HUES64 (cell line): ENCODE results near the gene CNDP1.

ENCODE experiments used
- H3K27ac ChIP-seq: 2 replicates; pipeline ENCODE4 v1.7.0; 2013; ENCODE audit warnings: low read depth, low read length, inconsistent platforms
- H3K27me3 ChIP-seq: 2 replicates; pipeline ENCODE4 v1.6.1; 2013; ENCODE audit warnings: mild to moderate bottlenecking, low read length; ENCODE audit not compliant: insufficient read depth
- H3K36me3 ChIP-seq: 2 replicates; pipeline ENCODE4 v1.6.1; 2013; ENCODE audit warnings: mild to moderate bottlenecking, low read length; ENCODE audit not compliant: insufficient read depth
- H3K4me1 ChIP-seq: 2 replicates; pipeline ENCODE4 v1.6.1; 2013; ENCODE audit warnings: mild to moderate bottlenecking, low read length, moderate library complexity; ENCODE audit not compliant: insufficient read depth
- H3K4me3 ChIP-seq: 2 replicates; pipeline ENCODE4 v1.5.1; 2013; ENCODE audit warnings: mild to moderate bottlenecking, low read length, moderate library complexity
- H3K9ac ChIP-seq: 2 replicates; pipeline ENCODE4 v1.6.1; 2013; ENCODE audit warnings: mild to moderate bottlenecking, low read depth, low read length
- H3K9me3 ChIP-seq: 2 replicates; pipeline ENCODE4 v1.6.1; 2013; ENCODE audit warnings: low read depth, low read length; ENCODE audit not compliant: insufficient read depth
- WGBS: fragments of 150-250, 120-280 bp; methylation state at CpG from one replicate; pipeline ENCODE4 v1.1.7; 2013; ENCODE audit warnings: missing lambda C conversion rate; 5-methylcytosine and 5-hydroxymethylcytosine counted together

CNDP1 gene

GRCh38 chr18:74613381-74613780, 79.1 kb downstream of the CNDP1 start:
- Histone ChIP-seq H3K4me3 (no peak overlapping the region), H3K36me3 (no peaks in the 10 kb centered on the region), H3K4me1 (no peaks in the 10 kb centered on the region), H3K9me3 (no peaks in the 10 kb centered on the region), H3K27me3 (no peaks in the 10 kb centered on the region), H3K9ac (no peak overlapping the region), H3K27ac (no peak overlapping the region)
- 96% methylated on average over 1 of the region's 1 CpG for WGBS

- no peak overlapping the region for H3K9ac ChIP-seq
- H3K4me1 ChIP-seq, result no peaks in the 10 kb centered on the region
- H3K36me3 ChIP-seq, result no peaks in the 10 kb centered on the region
- H3K9me3 ChIP-seq, result no peaks in the 10 kb centered on the region
- WGBS, result 56% methylated on average over 6 of the region's 7 CpGs
- H3K27ac ChIP-seq, result no peak overlapping the region
- no peaks in the 10 kb centered on the region for H3K27me3 ChIP-seq
- no peak overlapping the region for H3K4me3 ChIP-seq
Measured at GRCh38 chr18:74616494-74616893, 82.2 kb downstream of the CNDP1 start.

DNA sequence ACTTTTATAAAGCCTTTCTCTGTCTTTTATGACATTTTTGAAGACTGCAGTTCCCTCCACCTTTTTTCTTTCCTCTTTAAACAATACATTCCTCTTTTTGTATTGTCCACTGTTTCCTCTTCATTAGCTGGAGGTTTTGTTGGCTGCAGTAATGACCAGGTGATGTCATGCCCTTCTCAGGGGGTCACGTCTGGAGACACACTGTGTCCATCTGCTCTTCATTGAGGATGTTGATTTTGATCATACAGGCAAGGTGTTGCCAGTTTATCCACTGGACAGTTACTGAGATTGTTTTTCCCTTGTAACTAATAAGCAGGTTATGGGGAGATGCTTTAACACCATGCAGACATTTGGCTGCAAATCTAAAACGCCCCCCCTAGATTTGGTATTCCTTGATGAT, 83.2 kb downstream of the CNDP1 start:
- Histone ChIP-seq H3K27me3 (no peaks in the 10 kb centered on the region), H3K9me3 (no peaks in the 10 kb centered on the region), H3K4me3 (no peak overlapping the region), H3K9ac (no peak overlapping the region), H3K4me1 (no peaks in the 10 kb centered on the region), H3K27ac (no peak overlapping the region), H3K36me3 (no peaks in the 10 kb centered on the region)
- WGBS, result 81% methylated on average over 2 of the region's 2 CpGs

- Histone ChIP-seq H3K27ac (no peak overlapping the region), H3K4me3 (no peak overlapping the region), H3K9ac (no peak overlapping the region), H3K9me3 (no peaks in the 10 kb centered on the region), H3K36me3 (no peaks in the 10 kb centered on the region), H3K4me1 (peaks cover 16% of the 10 kb centered on the region), H3K27me3 (no peaks in the 10 kb centered on the region)
- WGBS, result 81% methylated on average over 9 of the region's 9 CpGs
Measured at GRCh38 chr18:74622072-74622471, 87.8 kb downstream of the CNDP1 start.

DNA sequence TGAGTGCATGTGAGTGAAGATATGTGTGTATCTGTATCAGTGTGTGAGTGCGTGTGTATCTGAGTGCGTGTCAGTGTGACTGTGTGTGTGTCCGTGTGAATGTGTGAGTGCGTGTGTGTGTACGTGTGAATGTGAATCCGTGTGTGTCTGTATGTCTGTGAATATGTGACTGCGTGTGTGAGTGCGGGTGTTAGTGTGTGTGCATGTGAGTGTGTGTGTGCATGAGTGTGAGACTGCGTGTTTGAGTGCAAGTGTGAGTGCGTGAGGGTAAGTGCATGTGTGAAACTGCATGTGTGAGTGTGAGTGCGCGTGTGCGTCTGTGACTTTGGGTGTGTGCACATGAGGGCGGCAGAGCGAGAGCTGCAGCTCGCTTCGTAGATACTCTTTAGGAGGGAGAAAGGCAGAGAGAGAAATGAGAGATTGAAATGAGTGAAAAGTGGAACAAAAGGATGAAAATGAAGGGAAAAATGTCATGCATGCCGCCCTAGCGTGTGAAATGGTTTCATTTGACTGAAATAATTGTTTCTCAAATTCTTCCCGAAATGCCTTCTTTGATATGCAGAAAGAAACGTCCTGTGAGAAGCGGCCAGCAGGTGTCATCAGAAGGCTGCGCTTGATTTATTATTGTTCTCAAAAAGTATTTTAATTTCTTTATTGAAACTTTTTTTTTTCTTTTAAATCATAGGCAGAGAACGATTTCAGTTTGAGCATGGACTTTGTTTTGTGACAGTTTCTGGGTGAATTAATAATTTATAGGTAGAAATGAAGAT, 88.9 kb downstream of the CNDP1 start:
- H3K4me3 ChIP-seq, result no peak overlapping the region
- no peaks in the 10 kb centered on the region for H3K36me3 ChIP-seq
- peaks cover 16% of the 10 kb centered on the region for H3K4me1 ChIP-seq
- H3K27ac ChIP-seq, result no peak overlapping the region
- no peaks in the 10 kb centered on the region for H3K9me3 ChIP-seq
- H3K27me3 ChIP-seq, result no peaks in the 10 kb centered on the region
- no peak overlapping the region for H3K9ac ChIP-seq
- WGBS, result 66% methylated on average over 22 of the region's 24 CpGs

DNA sequence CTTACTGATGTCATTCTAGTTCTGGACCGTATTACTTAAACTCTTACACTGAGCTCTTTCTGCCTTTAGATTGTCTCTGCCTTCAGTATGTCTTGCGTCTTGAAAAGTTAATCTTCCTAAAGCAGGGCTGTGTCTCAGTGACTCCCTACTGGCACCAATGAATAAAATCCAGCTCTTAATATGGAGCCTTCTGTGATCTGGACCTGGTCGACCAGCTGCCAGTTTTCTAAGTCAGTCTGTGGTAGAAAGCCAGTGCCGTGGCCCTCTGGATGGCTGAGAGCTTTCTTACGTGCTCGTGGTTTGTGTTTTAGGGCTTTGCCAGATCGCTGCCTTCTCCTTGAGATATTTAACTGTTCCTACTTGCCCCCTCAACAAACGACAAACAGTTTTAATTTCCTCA, 90.2 kb downstream of the CNDP1 start:
- no peak overlapping the region for H3K27ac ChIP-seq
- peaks cover 16% of the 10 kb centered on the region for H3K4me1 ChIP-seq
- no peaks in the 10 kb centered on the region for H3K27me3 ChIP-seq
- H3K9me3 ChIP-seq, result no peaks in the 10 kb centered on the region
- no peak overlapping the region for H3K9ac ChIP-seq
- no peaks in the 10 kb centered on the region for H3K36me3 ChIP-seq
- no peak overlapping the region for H3K4me3 ChIP-seq
- 93% methylated on average over 8 of the region's 8 CpGs for WGBS

DNA sequence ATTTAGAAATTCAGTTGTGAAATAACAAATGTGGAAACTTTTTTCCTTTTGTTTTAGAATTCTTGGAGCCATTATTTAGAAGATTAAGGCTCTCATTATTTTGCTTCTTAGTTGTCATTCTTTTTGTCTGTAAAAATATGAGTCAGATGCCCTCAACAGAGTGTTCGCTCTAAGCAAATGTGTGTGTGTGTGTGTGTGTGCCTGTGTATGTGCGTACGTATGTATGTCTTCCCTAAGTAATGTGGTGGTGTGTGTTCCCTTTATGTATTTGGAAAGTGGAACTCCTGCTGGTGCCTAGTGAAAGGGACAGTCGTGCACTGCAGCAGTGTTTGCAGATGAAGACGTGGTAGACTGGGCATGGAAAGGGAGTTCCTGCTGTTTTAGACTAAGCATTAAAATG, 90.9 kb downstream of the CNDP1 start:
- Histone ChIP-seq H3K4me1 (peaks cover 16% of the 10 kb centered on the region), H3K4me3 (no peak overlapping the region), H3K9me3 (no peaks in the 10 kb centered on the region), H3K36me3 (no peaks in the 10 kb centered on the region), H3K27me3 (no peaks in the 10 kb centered on the region), H3K9ac (no peak overlapping the region), H3K27ac (no peak overlapping the region)
- WGBS, result 92% methylated on average over 5 of the region's 5 CpGs

DNA sequence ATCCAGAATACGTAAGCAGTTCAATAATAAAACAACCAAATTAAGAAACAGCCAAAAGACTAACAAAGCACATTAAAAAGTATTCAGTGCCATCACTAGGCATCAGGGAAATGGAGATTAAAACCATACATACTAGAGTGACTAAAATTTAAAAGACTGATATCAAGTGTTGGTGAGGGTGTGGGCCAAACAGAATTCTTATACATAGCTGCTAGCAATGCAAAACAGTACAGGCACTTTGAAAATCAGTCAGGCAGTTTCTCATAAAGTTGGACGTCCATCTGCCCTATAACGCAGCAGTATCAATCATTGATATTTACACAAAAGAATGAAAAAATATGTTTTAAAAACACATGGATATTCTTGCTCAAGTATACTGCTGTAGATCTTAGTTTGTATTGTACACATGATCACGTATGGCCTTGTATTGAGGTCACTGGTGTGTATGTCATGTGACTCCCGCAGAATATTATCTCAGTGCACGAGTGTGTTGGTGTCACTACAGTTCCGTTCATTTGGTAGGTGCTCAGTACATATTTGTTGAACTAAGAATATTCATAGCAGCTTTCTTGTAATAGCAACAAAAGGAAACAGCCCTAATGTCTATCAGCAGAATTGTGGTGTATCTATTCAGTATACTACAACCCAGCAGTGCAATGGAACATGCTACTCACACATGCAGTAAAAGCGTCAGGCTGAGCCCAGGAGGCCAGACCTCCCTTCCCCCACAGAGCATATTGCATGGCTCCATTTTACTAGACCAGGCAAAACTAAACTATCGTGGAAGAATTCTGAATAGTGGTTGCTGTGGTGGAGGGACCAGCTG, 92.0 kb downstream of the CNDP1 start:
- Histone ChIP-seq H3K36me3 (no peaks in the 10 kb centered on the region), H3K4me3 (no peak overlapping the region), H3K27ac (no peak overlapping the region), H3K9me3 (no peaks in the 10 kb centered on the region), H3K9ac (no peak overlapping the region), H3K4me1 (peaks cover 16% of the 10 kb centered on the region), H3K27me3 (no peaks in the 10 kb centered on the region)
- WGBS, result 91% methylated on average over 8 of the region's 9 CpGs

- Histone ChIP-seq H3K27me3 (no peaks in the 10 kb centered on the region), H3K36me3 (peaks cover 14% of the 10 kb centered on the region; the same call in 1 of the 2 replicates), H3K4me3 (no peak overlapping the region), H3K4me1 (no peaks in the 10 kb centered on the region), H3K9me3 (no peaks in the 10 kb centered on the region), H3K27ac (no peak overlapping the region), H3K9ac (no peak overlapping the region)
- 98% methylated on average over 5 of the region's 6 CpGs for WGBS
Measured at GRCh38 chr18:74630804-74631203, 96.5 kb downstream of the CNDP1 start.

- H3K4me3 ChIP-seq, result no peak overlapping the region
- no peak overlapping the region for H3K9ac ChIP-seq
- peaks cover 14% of the 10 kb centered on the region; the same call in 1 of the 2 replicates for H3K36me3 ChIP-seq
- 92% methylated on average over 2 of the region's 2 CpGs for WGBS
- H3K4me1 ChIP-seq, result no peaks in the 10 kb centered on the region
- no peak overlapping the region for H3K27ac ChIP-seq
- H3K27me3 ChIP-seq, result no peaks in the 10 kb centered on the region
- H3K9me3 ChIP-seq, result no peaks in the 10 kb centered on the region
Measured at GRCh38 chr18:74631212-74631611, 96.9 kb downstream of the CNDP1 start.

DNA sequence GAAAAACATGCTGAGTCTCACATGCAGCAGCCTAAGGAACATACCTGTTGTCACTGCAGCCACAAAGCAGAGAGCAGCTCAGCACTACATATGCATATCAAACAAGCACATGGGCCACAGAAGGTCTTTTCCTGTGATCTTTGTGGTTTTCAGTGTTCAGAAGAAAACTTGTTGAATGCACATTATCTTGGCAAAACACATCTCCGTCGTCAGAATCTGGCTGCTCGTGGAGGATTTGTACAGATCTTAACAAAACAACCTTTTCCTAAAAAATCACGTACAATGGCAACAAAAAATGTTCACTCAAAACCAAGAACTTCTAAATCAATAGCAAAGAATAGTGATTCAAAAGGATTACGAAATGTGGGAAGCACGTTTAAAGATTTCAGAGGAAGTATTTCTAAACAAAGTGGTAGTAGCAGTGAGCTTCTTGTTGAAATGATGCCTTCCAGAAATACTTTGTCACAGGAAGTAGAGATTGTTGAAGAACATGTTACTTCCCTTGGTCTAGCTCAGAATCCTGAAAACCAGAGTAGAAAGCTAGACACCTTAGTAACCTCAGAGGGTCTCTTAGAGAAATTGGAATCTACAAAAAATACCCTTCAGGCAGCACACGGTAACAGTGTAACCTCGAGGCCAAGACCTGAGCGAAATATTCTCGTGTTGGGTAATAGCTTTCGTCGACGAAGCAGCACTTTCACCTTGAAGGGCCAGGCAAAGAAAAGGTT, 97.5 kb downstream of the CNDP1 start:
- Histone ChIP-seq H3K4me3 (no peak overlapping the region), H3K4me1 (no peaks in the 10 kb centered on the region), H3K9ac (no peak overlapping the region), H3K27me3 (no peaks in the 10 kb centered on the region), H3K9me3 (no peaks in the 10 kb centered on the region), H3K36me3 (peaks cover 14% of the 10 kb centered on the region; the same call in 1 of the 2 replicates), H3K27ac (no peak overlapping the region)
- WGBS, result 93% methylated on average over 13 of the region's 13 CpGs
